IPS-18a (cell line): ENCODE results near the gene IGFBP2.

ENCODE experiments used
- H3K27ac ChIP-seq: one replicate; pipeline ENCODE4 v1.5.1; 2013; ENCODE audit warnings: low read length
- H3K27me3 ChIP-seq: one replicate; pipeline ENCODE4 v1.6.1; 2013; ENCODE audit warnings: mild to moderate bottlenecking, low read length; ENCODE audit not compliant: control insufficient read depth, insufficient read depth
- H3K36me3 ChIP-seq: one replicate; pipeline ENCODE4 v1.6.1; 2013; ENCODE audit warnings: low read depth, low read length; ENCODE audit not compliant: control insufficient read depth
- H3K4me1 ChIP-seq: one replicate; pipeline ENCODE4 v1.6.1; 2013; ENCODE audit warnings: low read depth, low read length; ENCODE audit not compliant: control insufficient read depth
- H3K4me3 ChIP-seq: one replicate; pipeline ENCODE4 v1.5.1; 2013; ENCODE audit warnings: low read length
- H3K9ac ChIP-seq: one replicate; pipeline ENCODE4 v1.6.1; 2013; ENCODE audit warnings: mild to moderate bottlenecking, low read length, moderate library complexity
- H3K9me3 ChIP-seq: one replicate; pipeline ENCODE4 v1.6.1; 2013; ENCODE audit warnings: low read depth, low read length; ENCODE audit not compliant: control insufficient read depth

Gene IGFBP2

GRCh38 chr2:216648105-216648504 is 14.9 kb downstream of the IGFBP2 start:
- Histone ChIP-seq H3K27ac (no peak overlapping the region), H3K4me3 (no peak overlapping the region)

GRCh38 chr2:216649574-216649973 is 16.4 kb downstream of the IGFBP2 start:
- Histone ChIP-seq H3K9me3 (no peaks in the 10 kb centered on the region), H3K4me1 (peaks cover 23% of the 10 kb centered on the region), H3K9ac (no peak overlapping the region), H3K27me3 (no peaks in the 10 kb centered on the region), H3K4me3 (no peak overlapping the region), H3K36me3 (peaks cover 6% of the 10 kb centered on the region), H3K27ac (no peak overlapping the region)

More at GRCh38 chr2:216648105-216648504, 14.9 kb downstream of the IGFBP2 start:
- Histone ChIP-seq H3K9ac (no peak overlapping the region), H3K9me3 (no peaks in the 10 kb centered on the region), H3K27me3 (no peaks in the 10 kb centered on the region), H3K36me3 (peaks cover 6% of the 10 kb centered on the region), H3K4me1 (peaks cover 32% of the 10 kb centered on the region)

GRCh38 chr2:216650626-216651257 is 17.5 kb downstream of the IGFBP2 start:
- no peak overlapping the region for H3K27ac ChIP-seq
- H3K4me1 ChIP-seq: peaks cover 17% of the 10 kb centered on the region
- peaks cover under 1% of the 10 kb centered on the region for H3K36me3 ChIP-seq

GRCh38 chr2:216651351-216651881 is 18.2 kb downstream of the IGFBP2 start:
- no peak overlapping the region for H3K4me3 ChIP-seq
- H3K9ac ChIP-seq: no peak overlapping the region
- H3K9me3 ChIP-seq: no peaks in the 10 kb centered on the region
- H3K27me3 ChIP-seq: no peaks in the 10 kb centered on the region
- H3K27ac ChIP-seq: no peak overlapping the region
- peaks cover 3% of the 10 kb centered on the region for H3K36me3 ChIP-seq
- H3K4me1 ChIP-seq: peaks cover 17% of the 10 kb centered on the region

More at GRCh38 chr2:216650626-216651257, 17.5 kb downstream of the IGFBP2 start:
- H3K27me3 ChIP-seq: no peaks in the 10 kb centered on the region
- H3K4me3 ChIP-seq: no peak overlapping the region
- H3K9ac ChIP-seq: no peak overlapping the region
- H3K9me3 ChIP-seq: no peaks in the 10 kb centered on the region

- H3K9ac ChIP-seq: no peak overlapping the region
- H3K27me3 ChIP-seq: no peaks in the 10 kb centered on the region
- H3K4me3 ChIP-seq: no peak overlapping the region
- peaks cover 17% of the 10 kb centered on the region for H3K4me1 ChIP-seq
- H3K36me3 ChIP-seq: peaks cover 3% of the 10 kb centered on the region
- no peaks in the 10 kb centered on the region for H3K9me3 ChIP-seq
- H3K27ac ChIP-seq: no peak overlapping the region
Observed at GRCh38 chr2:216652566-216652965, 19.3 kb downstream of the IGFBP2 start.

GRCh38 chr2:216653093-216653799 is 20.0 kb downstream of the IGFBP2 start:
- Histone ChIP-seq H3K27ac (no peak overlapping the region), H3K4me1 (peaks cover 17% of the 10 kb centered on the region), H3K9ac (no peak overlapping the region), H3K4me3 (no peak overlapping the region), H3K9me3 (no peaks in the 10 kb centered on the region), H3K27me3 (no peaks in the 10 kb centered on the region), H3K36me3 (peaks cover 3% of the 10 kb centered on the region)

GRCh38 chr2:216653931-216654365 is 20.7 kb downstream of the IGFBP2 start:
- Histone ChIP-seq H3K9ac (no peak overlapping the region), H3K36me3 (peaks cover 3% of the 10 kb centered on the region), H3K4me1 (peaks cover 15% of the 10 kb centered on the region), H3K27me3 (no peaks in the 10 kb centered on the region), H3K27ac (no peak overlapping the region), H3K4me3 (no peak overlapping the region), H3K9me3 (no peaks in the 10 kb centered on the region)

- Histone ChIP-seq H3K4me3 (no peak overlapping the region), H3K27ac (no peak overlapping the region), H3K27me3 (no peaks in the 10 kb centered on the region), H3K9ac (no peak overlapping the region), H3K36me3 (peaks cover 5% of the 10 kb centered on the region), H3K9me3 (no peaks in the 10 kb centered on the region), H3K4me1 (peaks cover 9% of the 10 kb centered on the region)
Observed at GRCh38 chr2:216654528-216655052, 21.4 kb downstream of the IGFBP2 start.

GRCh38 chr2:216657086-216657855 is 24.1 kb downstream of the IGFBP2 start:
- Histone ChIP-seq H3K27ac (no peak overlapping the region), H3K4me1 (no peaks in the 10 kb centered on the region), H3K27me3 (no peaks in the 10 kb centered on the region), H3K36me3 (peaks cover 27% of the 10 kb centered on the region), H3K9ac (no peak overlapping the region), H3K9me3 (no peaks in the 10 kb centered on the region), H3K4me3 (no peak overlapping the region)

- Histone ChIP-seq H3K9ac (no peak overlapping the region), H3K4me3 (no peak overlapping the region), H3K4me1 (no peaks in the 10 kb centered on the region), H3K9me3 (no peaks in the 10 kb centered on the region), H3K27ac (no peak overlapping the region), H3K27me3 (no peaks in the 10 kb centered on the region), H3K36me3 (peaks cover 32% of the 10 kb centered on the region)
Observed at GRCh38 chr2:216657980-216658379, 24.8 kb downstream of the IGFBP2 start.

- H3K4me3 ChIP-seq: no peak overlapping the region
- no peak overlapping the region for H3K9ac ChIP-seq
- no peaks in the 10 kb centered on the region for H3K4me1 ChIP-seq
- peaks cover 35% of the 10 kb centered on the region for H3K36me3 ChIP-seq
- H3K27ac ChIP-seq: no peak overlapping the region
- no peaks in the 10 kb centered on the region for H3K9me3 ChIP-seq
- no peaks in the 10 kb centered on the region for H3K27me3 ChIP-seq
Observed at GRCh38 chr2:216658757-216659156, 25.5 kb downstream of the IGFBP2 start.
